PC-9 (cell line): Measurements from ENCODE around the gene OR52N5. TPM values are rescaled to one million over a fixed set of nuclear protein-coding genes. Genes with fewer than 3 reads are reported as not detected.

ENCODE experiments used
- Bru-seq: library from RNA; stranded (reverse); fragments of 400-500 nt; gene quantifications from one replicate; lab custom pipeline; 2021; lab: Mats Ljungman, UMichigan
- BruChase-seq, 2 experiments: library from RNA; stranded (reverse); fragments of 400-500 nt; gene quantifications; one replicate each; lab custom pipeline; 2021; lab: Mats Ljungman, UMichigan
- BruUV-seq: library from RNA; stranded (reverse); fragments of 400-500 nt; replicated peaks from 2 replicates; lab custom pipeline; 2021; lab: Mats Ljungman, UMichigan
- CTCF ChIA-PET: fragments of 300-600 bp; sonication (Branson Sonifier 250); formaldehyde crosslinking; loops from one replicate; lab custom pipeline; 2022; ENCODE audit warnings: antibody characterized with exemption; lab: Charles Lee
- POLR2A ChIA-PET: fragments of 300-600 bp; sonication (Branson Sonifier 250); formaldehyde crosslinking; loops from one replicate; lab custom pipeline; 2022; ENCODE audit warnings: antibody characterized with exemption; ENCODE audit not compliant: unreplicated experiment; lab: Charles Lee
- DNase-seq, 2 experiments: peaks; one replicate each; pipeline versions ENCODE4 v3.0.0 to v3.0.0-alpha.2; 2015 to 2022; ENCODE audit warnings: mixed read lengths in 1 of 2
- H2AFZ ChIP-seq: fragments of 200-600 bp; sonication (generic); 2 replicates; pipeline ENCODE4 v1.8.1; 2017; ENCODE audit warnings: antibody characterized with exemption
- H3F3A ChIP-seq: fragments of 200-600 bp; sonication (generic); 2 replicates; pipeline ENCODE4 v1.8.1; 2017; ENCODE audit warnings: antibody characterized with exemption, mild to moderate bottlenecking, low read depth; ENCODE audit not compliant: insufficient read depth
- H3K27ac ChIP-seq: fragments of 200-600 bp; sonication (generic); 2 replicates; pipeline ENCODE4 v1.6.1; 2016; ENCODE audit warnings: mixed run types
- H3K27me3 ChIP-seq: fragments of 200-600 bp; sonication (generic); 2 replicates; pipeline ENCODE4 v1.6.1; 2016; ENCODE audit warnings: low read depth, mixed run types; ENCODE audit not compliant: insufficient read depth
- H3K36me3 ChIP-seq: fragments of 200-600 bp; sonication (generic); 2 replicates; pipeline ENCODE4 v1.6.1; 2016; ENCODE audit warnings: low read depth, mixed run types
- H3K4me1 ChIP-seq: fragments of 200-600 bp; sonication (generic); replicated peaks from 2 replicates; pipeline ENCODE4 v1.6.1; 2016; ENCODE audit warnings: mixed run types; ENCODE audit not compliant: insufficient read depth
- H3K4me2 ChIP-seq: fragments of 200-600 bp; sonication (generic); 2 replicates; pipeline ENCODE4 v1.6.1; 2017; ENCODE audit warnings: mixed run types
- H3K4me3 ChIP-seq: fragments of 200-600 bp; sonication (generic); 2 replicates; pipeline ENCODE4 v1.6.1; 2016; ENCODE audit warnings: mixed run types
- H3K79me2 ChIP-seq: fragments of 200-600 bp; sonication (generic); 2 replicates; pipeline ENCODE4 v1.6.1; 2017; ENCODE audit warnings: low read depth, mixed run types
- H3K9me2 ChIP-seq: fragments of 200-600 bp; sonication (generic); 2 replicates; pipeline ENCODE4 v1.8.1; 2017; ENCODE audit warnings: mild to moderate bottlenecking; ENCODE audit not compliant: insufficient read depth
- H3K9me3 ChIP-seq: fragments of 200-600 bp; sonication (generic); 2 replicates; pipeline ENCODE4 v1.8.1; 2016; ENCODE audit warnings: low read depth; ENCODE audit not compliant: insufficient read depth
- H4K20me1 ChIP-seq: fragments of 200-600 bp; sonication (generic); 2 replicates; pipeline ENCODE4 v1.8.1; 2017; ENCODE audit not compliant: insufficient read depth
- CTCF ChIP-seq: fragments of 200-600 bp; sonication (generic); conservative IDR thresholded peaks from 2 replicates; pipeline ENCODE4 v1.6.1; 2017; ENCODE audit warnings: mixed run types, antibody characterized with exemption, mild to moderate bottlenecking, moderate library complexity
- EZH2 ChIP-seq: fragments of 200-600 bp; sonication (generic); IDR thresholded peaks from 2 replicates; pipeline ENCODE4 v1.8.0; 2017; ENCODE audit warnings: antibody characterized with exemption, low read depth
- intact Hi-C: fragments of 100-400 bp; cut with micrococcal nuclease; formaldehyde crosslinking; loops from one replicate; pipeline ENCODE4 v1.10.0; 2022; ENCODE audit not compliant: unreplicated experiment
- long read RNA-seq: library from polyadenylated mRNA; stranded (forward); transcript quantifications from one replicate; pipeline ENCODE4 v2.0.0, GENCODE V29; 2022
- total RNA-seq: library from RNA; stranded (reverse); gene quantifications from 2 replicates; pipeline ENCODE4 v1.2.3, GENCODE V29; 2021

OR52N5 gene
- total RNA-seq (not detected in 2 replicates), Bru-seq, nascent RNA (not detected), BruChase-seq, experiment 1, labeled RNA remaining after a 2-hour chase (not detected), BruChase-seq, experiment 2, labeled RNA remaining after a 6-hour chase (not detected)
- long read RNA-seq = 0 reads

GRCh38 chr11:5783255-5783654, at the start of gene OR52N5:
OR52N5 (minus strand) TSS chr11:5783355; CDS start chr11:5778634, 4,721 bp downstream.
- no peaks in the 10 kb centered on the region for H3F3A ChIP-seq
- no peaks in the 10 kb centered on the region for H3K4me1 ChIP-seq
- intact Hi-C loops = no loop called here
- TF ChIP-seq CTCF = no peak
- TF ChIP-seq EZH2 = no peak
- H2AFZ ChIP-seq = no peak within 1 kb of the TSS
- H4K20me1 ChIP-seq = no peaks in the 10 kb centered on the region
- H3K9me2 ChIP-seq = no peaks in the 10 kb centered on the region
- H3K79me2 ChIP-seq = no peaks in the 10 kb centered on the region
- H3K27me3 ChIP-seq = no peaks in the 10 kb centered on the region
- no peaks in the 10 kb centered on the region for H3K36me3 ChIP-seq
- H3K9me3 ChIP-seq = no peaks in the 10 kb centered on the region
- ChIA-PET CTCF (no interaction called here), POLR2A (interaction anchor here (0.7 kb wide), 1 partner anchor 1884 kb away, joined by 10 read pairs; no protein-coding TSS in a partner anchor)
- no peak for DNase-seq
- BruUV-seq = no TSS peak
- no peak within 1 kb of the TSS for H3K27ac ChIP-seq
- no peak within 1 kb of the TSS for H3K4me3 ChIP-seq
- no peak within 1 kb of the TSS for H3K4me2 ChIP-seq

- BruUV-seq = no TSS peak
- Histone ChIP-seq H3K79me2 (no peaks in the 10 kb centered on the region), H3K4me1 (no peaks in the 10 kb centered on the region), H2AFZ (no peak overlapping the region), H3K4me3 (no peak overlapping the region), H3K36me3 (no peaks in the 10 kb centered on the region), H4K20me1 (no peaks in the 10 kb centered on the region), H3K27me3 (no peaks in the 10 kb centered on the region), H3K4me2 (no peak overlapping the region), H3K27ac (no peak overlapping the region), H3K9me3 (no peaks in the 10 kb centered on the region), H3F3A (no peaks in the 10 kb centered on the region), H3K9me2 (no peaks in the 10 kb centered on the region)
- CTCF ChIA-PET = no interaction called here
- TF ChIP-seq EZH2 (no peak), CTCF (no peak)
- intact Hi-C loops = no loop called here
- POLR2A ChIA-PET = no interaction called here
- DNase-seq = no peak
Observed at GRCh38 chr11:5831196-5831829, 48.2 kb upstream of the OR52N5 start.

- Histone ChIP-seq H3K9me3 (no peaks in the 10 kb centered on the region), H3K79me2 (no peaks in the 10 kb centered on the region), H2AFZ (no peak overlapping the region), H3K4me3 (no peak overlapping the region), H4K20me1 (no peaks in the 10 kb centered on the region), H3K27ac (no peak overlapping the region), H3K9me2 (no peaks in the 10 kb centered on the region), H3K4me2 (peak overlapping the region; percentile 13; the same call in 1 of the 2 replicates), H3F3A (no peaks in the 10 kb centered on the region), H3K27me3 (no peaks in the 10 kb centered on the region), H3K36me3 (no peaks in the 10 kb centered on the region), H3K4me1 (no peaks in the 10 kb centered on the region)
- TF ChIP-seq CTCF (no peak), EZH2 (no peak)
- no peak for DNase-seq
- intact Hi-C loops = no loop called here
- ChIA-PET POLR2A (no interaction called here), CTCF (no interaction called here)
- BruUV-seq = no TSS peak
Observed at GRCh38 chr11:5818245-5818886, 35.2 kb upstream of the OR52N5 start.
